Endothelial cell of umbilical vein (primary cell): ENCODE data around the gene SETD9. TPM values are rescaled to one million over a fixed set of nuclear protein-coding genes. Genes with fewer than 3 reads are reported as not detected.

ENCODE experiments used
- BruUV-seq: library from RNA; stranded (reverse); fragments of 400-500 nt; replicated peaks from 2 replicates; lab custom pipeline; 2021; lab: Mats Ljungman, UMichigan
- CTCF ChIA-PET: fragments of 300-600, 350-600 bp; sonication (Branson Sonifier 250); formaldehyde crosslinking; loops from one replicate; lab custom pipeline; 2021; ENCODE audit warnings: antibody characterized with exemption, inconsistent platforms; lab: Charles Lee
- POLR2A ChIA-PET: fragments of 300-600, 350-600 bp; sonication (Branson Sonifier 250); formaldehyde crosslinking; loops from one replicate; lab custom pipeline; 2021; ENCODE audit warnings: antibody characterized with exemption, inconsistent platforms; lab: Charles Lee
- DNase-seq: peaks from one replicate; pipeline ENCODE4 v3.0.0-alpha.2; 2011; ENCODE audit warnings: low read depth, low spot score
- FAIRE-seq: peaks from 2 replicates; lab custom pipeline; 2011; peaks lifted over from hg19 to GRCh38; lab: Jason Lieb, UNC
- H2AFZ ChIP-seq: 2 replicates; pipeline ENCODE4 v1.6.0; 2012; ENCODE audit warnings: low read depth, low read length, control low read depth, inconsistent platforms
- H3K27ac ChIP-seq: 2 replicates; pipeline ENCODE4 v1.5.1; 2011; ENCODE audit warnings: low read depth, mild to moderate bottlenecking, control low read depth, low read length, moderate library complexity; ENCODE audit not compliant: insufficient read depth
- H3K27me3 ChIP-seq, 2 experiments: 2 replicates each; pipeline versions ENCODE4 v1.6.0 to v1.6.1; 2011; ENCODE audit warnings: low read length in 2 of 2, mixed read lengths in 1 of 2; ENCODE audit not compliant: control insufficient read depth in 2 of 2, insufficient read depth in 2 of 2
- H3K36me3 ChIP-seq, 2 experiments: 2 replicates in 1 of 2; 3 replicates in 1 of 2; pipeline ENCODE4 v1.5.1; 2011; ENCODE audit warnings: low read length in 2 of 2, mild to moderate bottlenecking in 1 of 2, moderate library complexity in 1 of 2; ENCODE audit not compliant: control insufficient read depth in 2 of 2, insufficient read depth in 2 of 2; ENCODE audit errors: extremely low read depth in 1 of 2
- H3K4me1 ChIP-seq: 3 replicates; pipeline ENCODE4 v1.5.1; 2011; ENCODE audit warnings: mild to moderate bottlenecking, low read length; ENCODE audit not compliant: control insufficient read depth, insufficient read depth; ENCODE audit errors: extremely low read depth
- H3K4me2 ChIP-seq: 2 replicates; pipeline ENCODE4 v1.6.1; 2011; ENCODE audit warnings: low read length, control low read depth, mixed read lengths; ENCODE audit not compliant: insufficient read depth
- H3K4me3 ChIP-seq, 3 experiments: fragments of 200-600 bp in 1 of 3; sonication (generic), shearing (Covaris generic) in 1 of 3; replicated peaks in 1 of 3; 2 replicates each; pipeline ENCODE4 v1.5.1; 2011 to 2016; ENCODE audit warnings: control low read depth in 3 of 3, low read length in 3 of 3, mild to moderate bottlenecking in 2 of 3, inconsistent platforms in 1 of 3, low read depth in 1 of 3, moderate library complexity in 1 of 3; ENCODE audit not compliant: insufficient read depth in 1 of 3
- H3K79me2 ChIP-seq: 2 replicates; pipeline ENCODE4 v1.6.0; 2012; ENCODE audit warnings: low read length, inconsistent platforms; ENCODE audit not compliant: control insufficient read depth, insufficient read depth
- H3K9ac ChIP-seq: replicated peaks from 2 replicates; pipeline ENCODE3; 2011; ENCODE audit warnings: low read length, control low read depth; ENCODE audit not compliant: insufficient read depth; ENCODE audit errors: extremely low read depth
- H3K9me1 ChIP-seq: replicated peaks from 3 replicates; pipeline ENCODE4 v1.6.0; 2011; ENCODE audit warnings: mild to moderate bottlenecking, low read length; ENCODE audit not compliant: control insufficient read depth, insufficient read depth; ENCODE audit errors: extremely low read depth
- H3K9me3 ChIP-seq: replicated peaks from 2 replicates; pipeline ENCODE4 v1.5.1; 2012; ENCODE audit warnings: low read length, inconsistent platforms; ENCODE audit not compliant: control insufficient read depth, insufficient read depth
- H4K20me1 ChIP-seq: replicated peaks from 2 replicates; pipeline ENCODE3; 2011; ENCODE audit warnings: mild to moderate bottlenecking, low read length; ENCODE audit not compliant: control insufficient read depth, insufficient read depth; ENCODE audit errors: extremely low read depth
- EZH2 ChIP-seq: IDR thresholded peaks from 2 replicates; pipeline ENCODE4 v1.6.1; 2012; ENCODE audit warnings: borderline replicate concordance, low read depth, mild to moderate bottlenecking, moderate library complexity, low read length, inconsistent platforms; ENCODE audit not compliant: severe bottlenecking
- FOS ChIP-seq: IDR thresholded peaks from 2 replicates; pipeline ENCODE4 v1.6.1; 2011; ENCODE audit warnings: mild to moderate bottlenecking, low read length, moderate library complexity, borderline replicate concordance; ENCODE audit not compliant: insufficient read depth
- GATA2 ChIP-seq: IDR thresholded peaks from 2 replicates; pipeline ENCODE4 v1.7.0; 2011; ENCODE audit warnings: low read depth, mild to moderate bottlenecking, moderate library complexity, mixed read lengths, low read length; ENCODE audit not compliant: insufficient read length, insufficient read depth
- JUN ChIP-seq: IDR thresholded peaks from 2 replicates; pipeline ENCODE4 v1.6.1; 2011; ENCODE audit warnings: borderline replicate concordance, low read depth; ENCODE audit not compliant: insufficient read length, insufficient read depth
- MYC ChIP-seq: IDR thresholded peaks from one replicate; pipeline ENCODE4 v1.6.1; 2011; ENCODE audit warnings: mild to moderate bottlenecking, low read depth, low read length
- POLR2A ChIP-seq: IDR thresholded peaks from 2 replicates; pipeline ENCODE4 v1.6.1; 2012; ENCODE audit warnings: low read depth, mild to moderate bottlenecking, control low read depth, low read length
- POLR2AphosphoS5 ChIP-seq: IDR thresholded peaks from 2 replicates; pipeline ENCODE4 v1.6.1; 2012; ENCODE audit warnings: low read depth, mild to moderate bottlenecking, control low read depth, low read length, moderate library complexity; ENCODE audit not compliant: insufficient read depth
- dilution Hi-C: fragments of 300-500 bp; cut with MboI; formaldehyde crosslinking; loops from one replicate; pipeline ENCODE4 v1.15.0; 2019; ENCODE audit warnings: low sequenced_read_pairs; ENCODE audit not compliant: extremely low pct_ligation_motif_present
- intact Hi-C: fragments of 100-400 bp; cut with micrococcal nuclease; formaldehyde crosslinking; loops from one replicate; pipeline ENCODE4 v1.10.0; 2022
- polyA plus RNA-seq, 4 experiments: library from polyadenylated mRNA; depleted of rRNA in 3 of 4; stranded (reverse) in 3 of 4; unstranded in 1 of 4; fragments of >200 nt; gene quantifications; 2 replicates each; pipeline versions ENCODE4 v1.2.1 to v1.2.3, GENCODE V29; 2011 to 2012; ENCODE audit warnings: missing spikeins in 1 of 4
- total RNA-seq: library from RNA; stranded (reverse); gene quantifications from 2 replicates; pipeline ENCODE4 v1.2.3, GENCODE V29; 2021
- TF ChIP-seq, protein P1 (sequence below): IDR thresholded peaks from 2 replicates; pipeline ENCODE4 v1.6.1; 2011; ENCODE audit not compliant: insufficient read depth, insufficient read length
- TF ChIP-seq, protein P2 (sequence below), 2 donors: IDR thresholded peaks; 1 replicate in 1 of 2; 2 replicates in 1 of 2; pipeline ENCODE4 v1.5.1; 2011; ENCODE audit warnings: low read length in 2 of 2, mild to moderate bottlenecking in 2 of 2, moderate library complexity in 2 of 2, control low read depth in 1 of 2, inconsistent platforms in 1 of 2, low read depth in 1 of 2; ENCODE audit not compliant: insufficient read depth in 1 of 2; ENCODE audit errors: extremely low read depth in 1 of 2

Gene SETD9
- total and polyA plus RNA-seq, 2 donors (not counting 3 experiments of a cell fraction or from before 2014, with no cell fraction given), result 7.1 to 7.9 TPM

DNA sequence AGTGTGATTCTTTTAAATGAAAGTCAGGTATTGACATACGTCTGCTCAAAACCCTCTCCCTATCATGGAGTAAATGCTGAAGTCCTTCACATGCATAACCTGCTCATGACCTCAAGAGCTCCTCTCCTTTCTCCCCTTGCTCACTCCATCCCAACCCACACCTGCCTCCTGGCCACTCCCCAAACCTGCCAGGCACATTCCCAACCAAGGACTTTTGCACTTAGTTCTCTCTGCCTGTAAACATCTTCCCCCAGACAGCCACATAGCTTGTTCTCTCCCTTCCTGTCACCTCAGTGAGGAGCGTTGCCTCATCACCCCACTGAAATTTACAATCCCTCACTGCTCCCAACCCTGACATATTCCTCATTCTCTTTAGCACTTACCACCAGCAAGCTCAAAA, 8.7 kb downstream of the SETD9 start:
- no TSS peak for BruUV-seq
- Histone ChIP-seq H4K20me1 (peaks cover 2% of the 10 kb centered on the region), H3K4me3 (no peak overlapping the region), H3K27me3 (no peaks in the 10 kb centered on the region), H2AFZ (no peak overlapping the region), H3K4me2 (no peak overlapping the region), H3K79me2 (no peaks in the 10 kb centered on the region), H3K27ac (no peak overlapping the region), H3K9me1 (no peaks in the 10 kb centered on the region), H3K4me1 (no peaks in the 10 kb centered on the region), H3K9ac (no peak overlapping the region), H3K9me3 (no peaks in the 10 kb centered on the region), H3K36me3 (peaks cover 4 to 7% of the 10 kb centered on the region in 2 experiments)
- ChIA-PET POLR2A (no interaction called here), CTCF (interaction anchor here (0.6 kb wide), 1 partner anchor 359 kb away, joined by 3 read pairs; no protein-coding TSS in a partner anchor)
- DNase-seq (no peak), FAIRE-seq (no peak)
- no peak for TF ChIP-seq JUN
- TF ChIP-seq POLR2A, result no peak
- TF ChIP-seq GATA2, result no peak
- no peak for TF ChIP-seq EZH2
- TF ChIP-seq, protein P1, sequence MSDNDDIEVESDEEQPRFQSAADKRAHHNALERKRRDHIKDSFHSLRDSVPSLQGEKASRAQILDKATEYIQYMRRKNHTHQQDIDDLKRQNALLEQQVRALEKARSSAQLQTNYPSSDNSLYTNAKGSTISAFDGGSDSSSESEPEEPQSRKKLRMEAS, result no peak
- TF ChIP-seq, protein P2, sequence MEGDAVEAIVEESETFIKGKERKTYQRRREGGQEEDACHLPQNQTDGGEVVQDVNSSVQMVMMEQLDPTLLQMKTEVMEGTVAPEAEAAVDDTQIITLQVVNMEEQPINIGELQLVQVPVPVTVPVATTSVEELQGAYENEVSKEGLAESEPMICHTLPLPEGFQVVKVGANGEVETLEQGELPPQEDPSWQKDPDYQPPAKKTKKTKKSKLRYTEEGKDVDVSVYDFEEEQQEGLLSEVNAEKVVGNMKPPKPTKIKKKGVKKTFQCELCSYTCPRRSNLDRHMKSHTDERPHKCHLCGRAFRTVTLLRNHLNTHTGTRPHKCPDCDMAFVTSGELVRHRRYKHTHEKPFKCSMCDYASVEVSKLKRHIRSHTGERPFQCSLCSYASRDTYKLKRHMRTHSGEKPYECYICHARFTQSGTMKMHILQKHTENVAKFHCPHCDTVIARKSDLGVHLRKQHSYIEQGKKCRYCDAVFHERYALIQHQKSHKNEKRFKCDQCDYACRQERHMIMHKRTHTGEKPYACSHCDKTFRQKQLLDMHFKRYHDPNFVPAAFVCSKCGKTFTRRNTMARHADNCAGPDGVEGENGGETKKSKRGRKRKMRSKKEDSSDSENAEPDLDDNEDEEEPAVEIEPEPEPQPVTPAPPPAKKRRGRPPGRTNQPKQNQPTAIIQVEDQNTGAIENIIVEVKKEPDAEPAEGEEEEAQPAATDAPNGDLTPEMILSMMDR (IDR thresholded peaks at IDR 0.05; ENCODE audit: extremely low read depth in 1 of 2, insufficient read depth in 1 of 2, low read depth in 1 of 2, low read length in 2 of 2), result no peak
- TF ChIP-seq POLR2AphosphoS5, result no peak
- TF ChIP-seq MYC, result no peak
- TF ChIP-seq FOS, result no peak
- dilution Hi-C loops (no loop called here), intact Hi-C loops (no loop called here)
